OCI-LY7 (cell line): Measurements from ENCODE around the gene OTUD6A.

ENCODE experiments used
- CTCF ChIP-seq: fragments of 200-600 bp; sonication (generic); conservative IDR thresholded peaks from 2 replicates; pipeline ENCODE4 v1.5.1; 2014; ENCODE audit warnings: mild to moderate bottlenecking, antibody characterized with exemption, low read length, moderate library complexity, mixed read lengths
- EZH2phosphoT487 ChIP-seq: fragments of 200-600 bp; sonication (generic); IDR thresholded peaks from 2 replicates; pipeline ENCODE4 v1.6.1; 2018; ENCODE audit warnings: low read depth, borderline replicate concordance, mild to moderate bottlenecking, mixed run types, antibody characterized with exemption, low read length, moderate library complexity, mixed read lengths

DNA sequence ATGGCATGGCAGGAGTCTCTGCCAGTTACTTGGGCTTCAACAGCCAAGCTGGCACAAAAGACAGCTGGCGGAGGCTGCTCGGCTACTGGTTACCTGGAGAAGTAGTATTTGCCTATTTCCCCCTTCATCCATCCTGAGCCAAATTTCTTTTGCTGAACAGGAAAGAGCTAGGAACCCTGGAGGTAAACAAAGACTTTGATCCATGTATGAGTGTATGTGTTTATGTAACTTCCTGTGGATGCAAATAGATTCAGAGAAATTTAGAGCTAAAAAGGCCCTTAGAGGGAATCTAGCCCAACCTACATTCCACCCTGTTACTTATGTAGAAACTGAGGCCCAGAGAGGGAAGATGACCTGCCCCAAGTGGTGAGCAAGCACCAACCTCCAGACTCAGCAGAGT lies 23.7 kb upstream of the OTUD6A start:
- TF ChIP-seq CTCF (no peak), EZH2phosphoT487 (no peak)
